Caco-2 (cell line): ENCODE results near the gene MRPL45. TPM values are rescaled to one million over a fixed set of nuclear protein-coding genes. Genes with fewer than 3 reads are reported as not detected.

Source experiments
- BruUV-seq: library from RNA; stranded (reverse); fragments of 400-500 nt; replicated peaks from 2 replicates; lab custom pipeline; 2021; lab: Mats Ljungman, UMichigan
- CTCF ChIA-PET: fragments of 300-600 bp; sonication (Branson Sonifier 250); formaldehyde crosslinking; loops from one replicate; lab custom pipeline; 2022; ENCODE audit warnings: antibody characterized with exemption; lab: Charles Lee
- POLR2A ChIA-PET: fragments of 300-600 bp; sonication (Branson Sonifier 250); formaldehyde crosslinking; loops from one replicate; lab custom pipeline; 2022; ENCODE audit warnings: antibody characterized with exemption; lab: Charles Lee
- DNase-seq, 2 experiments: peaks; one replicate each; pipeline versions ENCODE4 v3.0.0 to v3.0.0-alpha.2; 2020 to 2022
- H3K27me3 ChIP-seq: replicated peaks from 2 replicates; pipeline ENCODE4 v1.6.0; 2011; ENCODE audit warnings: low read length; ENCODE audit not compliant: control insufficient read depth, insufficient read depth
- H3K36me3 ChIP-seq: 2 replicates; pipeline ENCODE4 v1.5.1; 2011; ENCODE audit warnings: low read length; ENCODE audit not compliant: control insufficient read depth, insufficient read depth
- H3K4me1 ChIP-seq: fragments of 250-450 bp; sonication (Bioruptor Pico); 2 replicates; pipeline ENCODE4 v1.5.1; 2020; ENCODE audit warnings: mild to moderate bottlenecking
- H3K4me3 ChIP-seq: 2 replicates; pipeline ENCODE4 v1.5.1; 2011; ENCODE audit warnings: low read depth, mild to moderate bottlenecking, control low read depth, low read length
- H3K9me3 ChIP-seq: fragments of 250-450 bp; sonication (Bioruptor Pico); 2 replicates; pipeline ENCODE4 v1.5.1; 2020; ENCODE audit warnings: mild to moderate bottlenecking, moderate library complexity
- H3K27ac Mint-ChIP-seq: one replicate; pipeline ENCODE4 v1.8.0; 2022; ENCODE audit warnings: mixed read lengths; ENCODE audit not compliant: unreplicated experiment
- H3K27me3 Mint-ChIP-seq: one replicate; pipeline ENCODE4 v1.8.0; 2022; ENCODE audit warnings: mixed read lengths; ENCODE audit not compliant: insufficient read depth, unreplicated experiment
- H3K36me3 Mint-ChIP-seq: one replicate; pipeline ENCODE4 v1.8.0; 2022; ENCODE audit warnings: mild to moderate bottlenecking, mixed read lengths; ENCODE audit not compliant: insufficient read depth, unreplicated experiment
- H3K4me1 Mint-ChIP-seq: one replicate; pipeline ENCODE4 v1.8.0; 2022; ENCODE audit warnings: low read depth, mixed read lengths; ENCODE audit not compliant: unreplicated experiment
- H3K4me3 Mint-ChIP-seq: one replicate; pipeline ENCODE4 v1.8.0; 2022; ENCODE audit warnings: mild to moderate bottlenecking, moderate library complexity, mixed read lengths; ENCODE audit not compliant: unreplicated experiment
- H3K9me3 Mint-ChIP-seq: one replicate; pipeline ENCODE4 v1.8.0; 2022; ENCODE audit warnings: mixed read lengths; ENCODE audit not compliant: unreplicated experiment
- CTCF ChIP-seq, 2 experiments: fragments of 200-600 bp in 1 of 2; IDR thresholded peaks; 1 replicate in 1 of 2; 2 replicates in 1 of 2; pipeline versions ENCODE4 v1.5.1 to v1.8.0; 2011 to 2022; ENCODE audit warnings: antibody characterized with exemption in 1 of 2, control low read depth in 1 of 2, inconsistent platforms in 1 of 2, low read depth in 1 of 2, low read length in 1 of 2, mild to moderate bottlenecking in 1 of 2, moderate library complexity in 1 of 2; ENCODE audit not compliant: insufficient read depth in 1 of 2, severe bottlenecking in 1 of 2, unreplicated experiment in 1 of 2
- intact Hi-C: fragments of 100-400 bp; cut with micrococcal nuclease; formaldehyde crosslinking; loops from one replicate; pipeline ENCODE4 v1.10.0; 2022; ENCODE audit not compliant: unreplicated experiment
- total RNA-seq: library from RNA; stranded (reverse); gene quantifications from 2 replicates; pipeline ENCODE4 v1.2.3, GENCODE V29; 2022

The MRPL45 gene
- total RNA-seq, 1 experiment from 2014 or later = 83.6 TPM

- ChIA-PET POLR2A (no interaction called here), CTCF (interaction anchor here (0.5 to 1.3 kb wide), 3 partner anchors 11 to 15 kb away, joined by 4 to 6 read pairs (median 5); no protein-coding TSS in a partner anchor)
- Histone ChIP-seq H3K9me3 (no peaks in the 10 kb centered on the region), H3K4me1 (peaks cover 3% of the 10 kb centered on the region; the same call in 1 of the 2 replicates), H3K4me3 (no peak overlapping the region), H3K27me3 (no peaks in the 10 kb centered on the region), H3K36me3 (no peaks in the 10 kb centered on the region)
- Mint-ChIP-seq H3K27me3 (no peaks in the 10 kb centered on the region), H3K36me3 (peaks cover 5% of the 10 kb centered on the region), H3K4me3 (no peak overlapping the region), H3K4me1 (no peaks in the 10 kb centered on the region), H3K9me3 (no peaks in the 10 kb centered on the region), H3K27ac (no peak overlapping the region)
- intact Hi-C loops = no loop called here
- no TSS peak for BruUV-seq
- no peak for DNase-seq
- TF ChIP-seq CTCF (IDR thresholded peaks at IDR 0.05; ENCODE audit: insufficient read depth in 1 of 2, low read depth in 1 of 2, low read length in 1 of 2, severe bottlenecking in 1 of 2, unreplicated experiment in 1 of 2) = no peak
Measured at GRCh38 chr17:38334480-38335364, 37.8 kb downstream of the MRPL45 start.

- H3K36me3 Mint-ChIP-seq = no peaks in the 10 kb centered on the region
- Histone ChIP-seq H3K9me3 (no peaks in the 10 kb centered on the region), H3K36me3 (no peaks in the 10 kb centered on the region), H3K4me3 (no peak overlapping the region), H3K4me1 (peaks cover 4% of the 10 kb centered on the region; the same call in 1 of the 2 replicates), H3K27me3 (no peaks in the 10 kb centered on the region)
- POLR2A ChIA-PET = no interaction called here
- CTCF ChIA-PET = no interaction called here
- BruUV-seq = no TSS peak
- intact Hi-C loops = no loop called here
- H3K4me1 Mint-ChIP-seq = no peaks in the 10 kb centered on the region
- no peak for TF ChIP-seq CTCF (IDR thresholded peaks at IDR 0.05; ENCODE audit: insufficient read depth in 1 of 2, low read depth in 1 of 2, low read length in 1 of 2, severe bottlenecking in 1 of 2, unreplicated experiment in 1 of 2)
- DNase-seq = no peak
- no peak overlapping the region for H3K4me3 Mint-ChIP-seq
- H3K27ac Mint-ChIP-seq = no peak overlapping the region
- no peaks in the 10 kb centered on the region for H3K27me3 Mint-ChIP-seq
- H3K9me3 Mint-ChIP-seq = no peaks in the 10 kb centered on the region
Measured at GRCh38 chr17:38336838-38337237, 39.9 kb downstream of the MRPL45 start.

- ChIA-PET CTCF (interaction anchor here (0.9 to 1.1 kb wide), 2 partner anchors 11 to 15 kb away, joined by 3 to 4 read pairs; no protein-coding TSS in a partner anchor), POLR2A (no interaction called here)
Measured at GRCh38 chr17:38338053-38338452, 41.1 kb downstream of the MRPL45 start.

More at GRCh38 chr17:38338053-38338452, 41.1 kb downstream of the MRPL45 start:
- Mint-ChIP-seq H3K4me3 (no peak overlapping the region), H3K27me3 (no peaks in the 10 kb centered on the region), H3K4me1 (no peaks in the 10 kb centered on the region), H3K27ac (no peak overlapping the region), H3K36me3 (no peaks in the 10 kb centered on the region), H3K9me3 (no peaks in the 10 kb centered on the region)
- peaks cover 4% of the 10 kb centered on the region; the same call in 1 of the 2 replicates for H3K4me1 ChIP-seq
- DNase-seq = no peak
- H3K27me3 ChIP-seq = no peaks in the 10 kb centered on the region
- no peak overlapping the region for H3K4me3 ChIP-seq
- no TSS peak for BruUV-seq
- H3K9me3 ChIP-seq = no peaks in the 10 kb centered on the region
- no peak for TF ChIP-seq CTCF (IDR thresholded peaks at IDR 0.05; ENCODE audit: insufficient read depth in 1 of 2, low read depth in 1 of 2, low read length in 1 of 2, severe bottlenecking in 1 of 2, unreplicated experiment in 1 of 2)
- H3K36me3 ChIP-seq = no peaks in the 10 kb centered on the region
- intact Hi-C loops = no loop called here
